Caki2 (cell line): ENCODE results near the gene SMPD3. TPM values are rescaled to one million over a fixed set of nuclear protein-coding genes. Genes with fewer than 3 reads are reported as not detected.

Experiments used
- total RNA-seq: library from RNA; depleted of rRNA; stranded (reverse); fragments of >200 nt; shearing (Covaris generic); gene quantifications from 2 replicates; pipeline ENCODE4 v1.2.3, GENCODE V29; 2014; ENCODE audit warnings: low replicate concordance; rRNA removed

Gene SMPD3
- total RNA-seq, 1 experiment from 2014 or later = not detected

Other genes starting within 250 kb of the SMPD3 start
- not detected in 2 replicates for gene ESRP2, start 212.4 kb downstream of the SMPD3 start, total RNA-seq
- 43.0 and 61.5 TPM in 2 replicates for gene PLA2G15, start 203.1 kb downstream of the SMPD3 start, total RNA-seq
- gene SLC7A6, start 184.0 kb downstream of the SMPD3 start, total RNA-seq = 13.9 and 21.4 TPM in 2 replicates
- gene SLC7A6OS, start 137.6 kb downstream of the SMPD3 start, total RNA-seq = 11.9 and 13.2 TPM in 2 replicates
- 44.7 and 92.0 TPM in 2 replicates for gene PRMT7, start 137.5 kb downstream of the SMPD3 start, total RNA-seq
- 22.6 and 51.9 TPM in 2 replicates for gene ZFP90, start 90.8 kb upstream of the SMPD3 start, total RNA-seq
- 0.06 TPM in 1 of 2 replicates, not detected in the other for gene CDH3, start 196.8 kb upstream of the SMPD3 start, total RNA-seq